T-helper 1 cell treated with Interleukin-12 subunit alpha and Interleukin-12 subunit beta and Interleukin-4 antibody, amounts not matched to agents 30 ng/mL and 1 ng/mL, for 36 hours (primary cell): ENCODE data around the gene LRRC37A3. TPM values are rescaled to one million over a fixed set of nuclear protein-coding genes. Genes with fewer than 3 reads are reported as not detected.
"Not testable (repeated sequence)": the region's sequence is repeated elsewhere in the genome, so short reads cannot be mapped to it uniquely, and the experiment has no call there.

ENCODE experiments used
- intact Hi-C: fragments of 100-400 bp; cut with micrococcal nuclease; formaldehyde crosslinking; loops from one replicate; pipeline ENCODE4 v1.15.1; 2024
- total RNA-seq: library from RNA; stranded (reverse); gene quantifications from 2 replicates; pipeline ENCODE4 v1.2.3, GENCODE V29; 2022

Gene LRRC37A3
- total RNA-seq, 1 donor from 2014 or later, result 12.7 TPM

- intact Hi-C loops, result loop anchor here (1.0 to 2.0 kb wide), 3 partner anchors 35 to 271 kb away; partner anchors contain the start of gene RGS9
These were observed 8.2 kb upstream of the LRRC37A3 start for GRCh38 chr17:64927444-64927843.

DNA sequence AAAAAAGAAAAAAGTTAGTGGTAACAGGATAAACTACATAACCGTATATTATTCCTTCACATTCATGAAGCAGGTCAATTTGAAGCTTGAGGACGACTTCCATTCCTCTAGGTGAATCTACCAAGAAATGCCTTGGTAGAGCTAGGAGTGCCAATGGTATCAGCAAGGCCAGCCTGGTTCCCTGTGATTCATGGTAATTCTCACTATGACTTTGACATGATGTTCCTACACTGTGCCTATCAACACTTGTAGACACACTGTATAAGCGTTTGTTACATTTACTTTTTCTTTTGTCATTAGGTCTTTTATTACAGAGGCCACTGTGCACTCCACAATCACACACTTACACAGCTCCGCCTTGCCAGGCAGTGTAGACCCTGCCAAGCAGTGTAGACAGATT is 7.2 kb upstream of the LRRC37A3 start:
- intact Hi-C loops, result loop anchor here (2.0 kb wide), 1 partner anchor 210 kb away; the partner anchor contains the start of gene RGS9

GRCh38 chr17:64925244-64925643 is 6.0 kb upstream of the LRRC37A3 start:
- intact Hi-C loops, result loop anchor here (2.0 kb wide), 1 partner anchor 14 kb away; no protein-coding TSS in a partner anchor

GRCh38 chr17:64923051-64923568 is 3.8 kb upstream of the LRRC37A3 start:
- intact Hi-C loops, result not testable (repeated sequence)

DNA sequence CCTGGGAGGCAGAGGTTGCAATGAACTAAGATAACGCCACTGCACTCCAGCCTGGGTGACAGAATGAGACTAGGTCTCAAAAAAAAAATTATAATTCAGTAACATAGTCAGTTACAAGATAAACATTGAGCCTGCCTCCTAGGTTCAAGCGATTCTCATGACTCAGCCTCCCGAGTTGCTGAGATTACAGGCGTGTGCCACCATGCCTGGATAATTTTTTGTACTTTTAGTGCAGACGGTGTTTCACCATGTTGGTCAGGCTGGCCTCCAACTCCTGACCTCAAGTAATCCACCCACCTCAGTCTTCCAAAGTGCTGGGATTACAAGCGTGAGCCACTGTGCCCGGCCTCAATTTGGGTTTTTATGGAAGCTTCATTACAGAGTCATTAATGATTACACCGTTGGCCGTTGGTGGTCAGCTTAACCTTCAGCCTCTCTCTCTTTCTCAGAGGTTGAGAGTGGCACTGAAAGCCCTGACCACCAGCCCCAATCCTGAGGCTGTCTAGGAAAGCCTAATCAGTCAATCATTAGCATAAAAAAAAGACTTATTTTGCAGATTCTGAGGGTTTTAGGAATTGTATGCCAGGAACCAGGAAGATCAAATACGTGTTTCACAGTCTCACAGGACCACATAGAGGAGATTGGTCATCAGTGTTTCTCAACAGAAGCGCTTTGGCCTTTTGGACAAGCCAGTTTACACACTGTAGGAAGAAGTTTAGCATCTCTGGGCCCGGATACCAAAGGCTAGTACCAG is 1.3 kb upstream of the LRRC37A3 start:
- intact Hi-C loops, result no loop called here

GRCh38 chr17:64920026-64920418 is 744 bp upstream of the LRRC37A3 start:
- intact Hi-C loops, result no loop called here

- intact Hi-C loops, result loop anchor here (2.0 kb wide), 5 partner anchors 42 to 204 kb away; partner anchors contain the start of gene GNA13
These were observed 413 bp downstream of the LRRC37A3 start for GRCh38 chr17:64918842-64919288.

DNA sequence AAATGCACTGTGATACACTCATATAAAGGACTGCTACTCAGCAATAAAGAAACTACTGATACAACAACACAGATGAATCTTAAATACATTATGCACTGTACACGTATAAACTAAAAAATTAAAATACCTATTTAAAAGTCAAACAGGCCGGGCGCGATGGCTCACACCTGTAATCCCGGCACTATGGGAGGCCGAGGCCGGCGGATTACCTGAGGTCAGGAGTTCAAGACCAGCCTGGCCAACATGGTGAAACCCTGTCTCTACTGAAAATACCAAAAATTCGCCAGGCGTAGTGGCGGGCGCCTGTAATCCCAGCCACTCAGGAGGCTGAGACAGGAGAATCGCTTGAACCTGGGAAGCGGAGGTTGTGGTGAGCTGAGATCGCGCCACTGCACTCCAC is 1.7 kb downstream of the LRRC37A3 start:
- intact Hi-C loops, result not testable (repeated sequence)

DNA sequence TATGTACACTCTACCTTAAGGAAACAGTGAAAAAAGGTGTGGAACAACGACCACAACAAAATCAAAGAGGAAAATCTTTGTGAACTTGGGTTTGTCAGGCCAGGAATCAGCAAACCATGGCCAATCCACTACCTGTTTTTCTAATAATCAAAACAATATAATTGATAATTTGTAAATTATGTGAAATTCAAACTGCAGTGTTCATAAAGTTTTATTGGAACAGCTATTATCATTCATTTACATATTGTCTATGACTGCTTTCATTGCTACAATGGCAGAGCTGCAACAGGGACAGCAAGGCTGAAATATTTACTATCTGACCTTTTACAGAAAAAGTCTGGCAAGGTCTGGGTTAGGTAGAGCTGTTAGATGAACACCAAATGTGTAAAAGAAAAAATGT is 4.0 kb downstream of the LRRC37A3 start:
- intact Hi-C loops, result not testable (repeated sequence)

- intact Hi-C loops, result not testable (repeated sequence)
These were observed 9.1 kb downstream of the LRRC37A3 start for GRCh38 chr17:64910191-64910514.

DNA sequence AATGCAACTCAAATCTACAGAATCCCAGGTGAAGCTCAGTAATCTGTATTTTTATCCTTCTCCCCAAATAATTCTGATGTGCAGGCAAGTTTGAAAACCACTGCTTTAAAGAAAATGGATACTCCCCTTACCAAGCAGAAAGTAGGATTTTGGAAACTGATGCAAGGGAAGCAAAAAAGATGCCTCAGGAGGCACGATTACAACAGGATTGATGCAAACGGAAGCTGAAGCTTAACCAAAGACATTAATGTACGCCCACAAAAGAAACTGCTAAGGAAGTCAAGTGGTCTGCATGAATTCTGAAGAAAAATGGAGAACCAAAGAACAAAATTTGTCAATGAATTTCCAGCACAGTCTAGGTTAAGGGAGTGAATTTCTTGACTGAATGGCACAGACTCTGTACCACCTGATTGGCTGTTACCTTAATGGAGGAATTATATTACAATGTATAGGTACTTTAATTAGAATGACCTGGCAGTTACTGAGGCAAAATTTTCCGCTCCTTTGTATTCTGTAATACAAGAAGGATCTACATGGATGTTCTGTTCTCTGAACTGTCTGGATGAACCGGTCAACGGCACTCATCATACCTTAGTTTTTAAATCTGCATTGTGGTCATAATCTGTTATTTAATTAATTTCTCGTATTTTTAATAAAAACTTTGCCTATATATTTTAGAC is 9.6 kb downstream of the LRRC37A3 start:
- intact Hi-C loops, result not testable (repeated sequence)

GRCh38 chr17:64904069-64904468 is 15.2 kb downstream of the LRRC37A3 start:
- intact Hi-C loops, result not testable (repeated sequence)

DNA sequence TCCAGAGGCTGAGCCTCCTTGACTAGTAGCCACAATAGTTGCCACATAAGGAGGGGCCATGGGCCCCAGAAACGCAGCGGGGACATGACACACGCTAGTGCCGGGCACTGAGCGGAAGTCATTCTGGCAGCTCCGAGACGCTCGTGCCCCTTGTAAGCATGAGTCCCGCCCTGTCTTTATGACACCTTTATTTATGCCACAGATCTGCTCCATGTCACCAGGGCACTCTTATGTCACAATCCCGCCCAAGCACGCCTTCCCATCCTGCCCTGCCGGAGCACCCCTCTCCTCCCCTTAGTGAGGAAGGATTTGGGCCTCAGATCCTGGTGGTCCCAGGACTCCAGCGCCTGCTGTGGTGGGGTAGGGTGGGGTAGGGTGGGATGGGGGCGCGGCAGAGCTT is 22.1 kb downstream of the LRRC37A3 start:
- intact Hi-C loops, result not testable (repeated sequence)

DNA sequence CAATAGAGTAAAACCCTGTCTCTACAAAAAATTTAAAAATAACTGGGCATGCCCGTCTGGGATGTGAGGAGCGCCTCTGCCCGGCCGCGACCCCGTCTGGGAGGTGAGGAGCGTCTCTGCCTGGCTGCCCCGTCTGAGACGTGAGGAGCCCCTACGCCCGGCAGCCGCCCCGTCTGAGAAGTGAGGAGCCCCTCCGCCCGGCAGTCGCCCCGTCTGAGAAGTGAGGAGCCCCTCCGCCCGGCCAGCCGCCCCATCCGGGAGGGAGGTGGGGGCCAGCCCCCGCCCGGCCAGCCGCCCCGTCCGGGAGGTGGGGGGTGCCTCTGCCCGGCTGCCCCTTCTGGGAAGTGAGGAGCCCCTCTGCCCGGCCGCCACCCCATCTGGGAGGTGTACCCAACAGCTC is 45.1 kb downstream of the LRRC37A3 start:
- intact Hi-C loops, result not testable (repeated sequence)

- intact Hi-C loops, result loop anchor here (1.0 kb wide), 1 partner anchor 70 kb away; no protein-coding TSS in a partner anchor
These were observed 71.5 kb downstream of the LRRC37A3 start for GRCh38 chr17:64847504-64848466.

DNA sequence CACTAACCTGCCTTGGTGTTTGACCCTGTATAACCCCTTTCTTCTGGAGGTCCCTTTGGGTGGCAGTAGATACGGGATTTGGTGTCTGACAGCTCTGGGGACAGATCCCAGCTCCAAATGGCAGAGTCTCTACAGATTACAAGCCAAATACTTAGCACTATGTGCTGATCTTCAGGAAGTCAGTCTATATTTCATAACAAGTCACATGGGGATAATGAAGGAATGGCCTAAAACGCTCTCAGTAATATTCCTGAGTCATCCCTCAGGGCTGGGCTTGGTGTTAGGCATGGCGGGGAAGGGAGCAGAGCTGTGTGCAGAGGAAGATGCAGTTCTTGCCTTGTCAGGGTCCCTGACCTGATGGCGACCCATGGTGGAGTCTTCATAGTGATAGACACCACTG is 72.4 kb downstream of the LRRC37A3 start:
- intact Hi-C loops, result loop anchor here (1.0 kb wide), 1 partner anchor 70 kb away; no protein-coding TSS in a partner anchor

DNA sequence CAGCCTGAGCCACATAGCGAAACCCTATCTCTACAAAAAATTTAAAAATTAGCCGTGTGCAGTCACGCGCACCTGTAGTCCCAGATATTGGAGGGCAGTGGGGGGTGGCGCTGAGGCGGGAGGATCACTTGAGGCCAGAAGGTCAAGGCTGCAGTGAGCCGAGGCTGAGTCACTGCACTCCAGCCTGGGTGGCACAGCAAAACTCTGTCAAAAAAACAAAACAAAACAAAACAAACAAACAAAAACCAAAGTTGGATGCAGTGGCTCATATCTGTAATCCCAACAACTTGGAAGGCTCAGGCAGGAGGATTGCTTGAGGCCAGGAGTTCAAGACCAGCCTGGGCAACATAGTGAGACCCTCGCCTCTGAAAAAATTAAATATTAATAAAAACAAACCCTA is 75.4 kb downstream of the LRRC37A3 start:
- intact Hi-C loops, result not testable (repeated sequence)

DNA sequence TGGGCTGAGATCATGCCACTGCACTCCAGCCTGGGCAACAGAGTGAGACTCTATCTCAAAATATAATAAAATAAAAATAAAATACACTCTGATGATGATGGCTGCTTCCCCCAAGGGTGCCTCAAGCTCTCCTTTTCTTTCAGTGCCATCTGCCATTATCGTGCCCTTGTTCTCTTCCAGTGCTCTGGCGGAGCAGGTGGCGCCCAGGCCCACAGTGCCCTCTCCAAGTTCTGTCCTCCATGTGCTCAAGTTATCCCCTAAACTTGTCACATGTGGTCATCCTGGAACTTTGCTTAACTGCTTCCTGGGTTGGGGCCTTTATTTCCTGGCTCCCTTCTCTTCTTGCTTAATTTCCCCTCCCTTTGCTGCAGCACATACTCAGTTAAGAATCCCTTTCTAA is 76.4 kb downstream of the LRRC37A3 start:
- intact Hi-C loops, result not testable (repeated sequence)

GRCh38 chr17:64840960-64841359 is 78.3 kb downstream of the LRRC37A3 start:
- intact Hi-C loops, result not testable (repeated sequence)

- intact Hi-C loops, result not testable (repeated sequence)
These were observed 80.8 kb downstream of the LRRC37A3 start for GRCh38 chr17:64838513-64838912.
